Measurements from ENCODE around the gene MAN1C1. TPM values are rescaled to one million over a fixed set of nuclear protein-coding genes. Genes with fewer than 3 reads are reported as not detected.
A peak's percentile ranks its signal among the peaks of the same experiment; 100 is the strongest.

The MAN1C1 gene
- total and polyA plus RNA-seq, 9 of the 15 experiments (the other 6 are each of a cell fraction or from before 2014, with no cell fraction given): 0.04 to 0.44 (median 0.10) TPM; not detected in 3

DNA sequence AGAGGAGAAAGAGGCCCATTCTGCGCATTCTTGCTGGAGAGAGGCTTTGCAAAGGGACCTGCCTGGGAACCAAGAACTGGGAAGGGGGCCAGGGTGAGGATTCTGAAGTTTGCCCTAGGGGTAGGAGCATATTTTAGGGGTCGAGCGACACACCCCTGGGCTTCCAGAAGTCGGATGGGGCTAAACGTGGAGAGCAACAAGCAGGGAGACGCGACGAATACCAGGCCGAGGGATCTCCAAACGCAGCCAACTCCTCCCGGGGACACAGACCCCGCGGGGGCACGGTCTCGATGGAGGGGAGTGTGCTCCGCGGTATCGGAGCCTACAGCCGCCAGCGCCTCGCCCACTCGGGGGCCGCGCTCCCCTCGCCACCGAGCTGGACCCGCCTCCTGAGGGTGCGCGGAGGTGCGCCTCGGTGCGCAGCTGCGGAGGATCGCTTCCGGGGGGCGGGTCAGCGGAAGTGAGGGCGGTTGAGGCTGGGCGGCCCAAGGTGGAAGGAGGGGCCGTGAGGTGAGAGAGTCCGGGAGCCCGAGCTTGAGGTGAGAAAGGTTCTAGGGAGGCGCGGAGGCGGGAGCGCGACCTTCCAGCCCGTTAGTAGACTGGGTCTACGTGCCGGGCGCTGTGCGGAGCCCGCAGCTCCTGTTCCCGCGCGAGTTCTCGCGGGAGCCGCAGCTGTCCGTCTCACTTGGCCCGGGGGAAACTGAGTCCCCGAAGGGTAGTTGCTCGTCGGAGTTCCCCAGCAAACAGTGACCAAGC is 203.1 kb downstream of the MAN1C1 start, which contains the start of gene MTFR1L (continued):
- TF ChIP-seq ZNF175 (CRISPR knock-in tag; IDR thresholded peaks at IDR 0.05; ENCODE audit: low read depth) (no peak), POLR3A (IDR thresholded peaks at IDR 0.05; ENCODE audit: borderline replicate concordance, extremely low read depth, insufficient read depth, insufficient read length) (no peak), HDAC1 (IDR thresholded peaks at IDR 0.05) (peak in 1 of 2 experiments; percentile 84; a peak in 2 of 4 replicates), ZNF24 (IDR thresholded peaks at IDR 0.05) (no peak), MEIS2 (IDR thresholded peaks at IDR 0.05; ENCODE audit: partially characterized antibody) (peak; percentile 75), ZNF507 (tag; conservative IDR thresholded peaks at IDR 0.05) (no peak), ETV6 (IDR thresholded peaks at IDR 0.05; ENCODE audit: borderline replicate concordance in 1 of 2, low read depth in 2 of 2, low read length in 1 of 2) (no peak), ETV6 (CRISPR knock-in tag; IDR thresholded peaks at IDR 0.05; ENCODE audit: borderline replicate concordance) (no peak; the same call in 1 of the 2 replicates), ZNF830 (CRISPR knock-in tag; IDR thresholded peaks at IDR 0.05) (no peak), MAFG (tag; conservative IDR thresholded peaks at IDR 0.05) (no peak), PHTF2 (CRISPR knock-in tag; IDR thresholded peaks at IDR 0.05) (no peak), ZNF431 (CRISPR knock-in tag; IDR thresholded peaks at IDR 0.05) (no peak), ZNF354B (CRISPR knock-in tag; IDR thresholded peaks at IDR 0.05) (no peak), TCFL5 (CRISPR knock-in tag; conservative IDR thresholded peaks at IDR 0.05) (no peak), CBX1 (IDR thresholded peaks at IDR 0.05; ENCODE audit: low read depth) (no peak)
- TF ChIP-seq, protein P1, sequence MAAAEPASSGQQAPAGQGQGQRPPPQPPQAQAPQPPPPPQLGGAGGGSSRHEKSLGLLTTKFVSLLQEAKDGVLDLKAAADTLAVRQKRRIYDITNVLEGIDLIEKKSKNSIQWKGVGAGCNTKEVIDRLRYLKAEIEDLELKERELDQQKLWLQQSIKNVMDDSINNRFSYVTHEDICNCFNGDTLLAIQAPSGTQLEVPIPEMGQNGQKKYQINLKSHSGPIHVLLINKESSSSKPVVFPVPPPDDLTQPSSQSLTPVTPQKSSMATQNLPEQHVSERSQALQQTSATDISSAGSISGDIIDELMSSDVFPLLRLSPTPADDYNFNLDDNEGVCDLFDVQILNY (CRISPR knock-in tag; IDR thresholded peaks at IDR 0.05): no peak
- TF ChIP-seq, protein P2, sequence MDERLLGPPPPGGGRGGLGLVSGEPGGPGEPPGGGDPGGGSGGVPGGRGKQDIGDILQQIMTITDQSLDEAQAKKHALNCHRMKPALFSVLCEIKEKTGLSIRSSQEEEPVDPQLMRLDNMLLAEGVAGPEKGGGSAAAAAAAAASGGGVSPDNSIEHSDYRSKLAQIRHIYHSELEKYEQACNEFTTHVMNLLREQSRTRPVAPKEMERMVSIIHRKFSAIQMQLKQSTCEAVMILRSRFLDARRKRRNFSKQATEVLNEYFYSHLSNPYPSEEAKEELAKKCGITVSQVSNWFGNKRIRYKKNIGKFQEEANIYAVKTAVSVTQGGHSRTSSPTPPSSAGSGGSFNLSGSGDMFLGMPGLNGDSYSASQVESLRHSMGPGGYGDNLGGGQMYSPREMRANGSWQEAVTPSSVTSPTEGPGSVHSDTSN (CRISPR knock-in tag; IDR thresholded peaks at IDR 0.05; ENCODE audit: low read depth): no peak
- TF ChIP-seq, protein P2 (tag; conservative IDR thresholded peaks at IDR 0.05; ENCODE audit: low read depth): peak; percentile 46; the same call in 1 of the 2 replicates
- TF ChIP-seq, protein P3, sequence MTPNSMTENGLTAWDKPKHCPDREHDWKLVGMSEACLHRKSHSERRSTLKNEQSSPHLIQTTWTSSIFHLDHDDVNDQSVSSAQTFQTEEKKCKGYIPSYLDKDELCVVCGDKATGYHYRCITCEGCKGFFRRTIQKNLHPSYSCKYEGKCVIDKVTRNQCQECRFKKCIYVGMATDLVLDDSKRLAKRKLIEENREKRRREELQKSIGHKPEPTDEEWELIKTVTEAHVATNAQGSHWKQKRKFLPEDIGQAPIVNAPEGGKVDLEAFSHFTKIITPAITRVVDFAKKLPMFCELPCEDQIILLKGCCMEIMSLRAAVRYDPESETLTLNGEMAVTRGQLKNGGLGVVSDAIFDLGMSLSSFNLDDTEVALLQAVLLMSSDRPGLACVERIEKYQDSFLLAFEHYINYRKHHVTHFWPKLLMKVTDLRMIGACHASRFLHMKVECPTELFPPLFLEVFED (CRISPR knock-in tag; conservative IDR thresholded peaks at IDR 0.05): no peak
- TF ChIP-seq, protein P4, sequence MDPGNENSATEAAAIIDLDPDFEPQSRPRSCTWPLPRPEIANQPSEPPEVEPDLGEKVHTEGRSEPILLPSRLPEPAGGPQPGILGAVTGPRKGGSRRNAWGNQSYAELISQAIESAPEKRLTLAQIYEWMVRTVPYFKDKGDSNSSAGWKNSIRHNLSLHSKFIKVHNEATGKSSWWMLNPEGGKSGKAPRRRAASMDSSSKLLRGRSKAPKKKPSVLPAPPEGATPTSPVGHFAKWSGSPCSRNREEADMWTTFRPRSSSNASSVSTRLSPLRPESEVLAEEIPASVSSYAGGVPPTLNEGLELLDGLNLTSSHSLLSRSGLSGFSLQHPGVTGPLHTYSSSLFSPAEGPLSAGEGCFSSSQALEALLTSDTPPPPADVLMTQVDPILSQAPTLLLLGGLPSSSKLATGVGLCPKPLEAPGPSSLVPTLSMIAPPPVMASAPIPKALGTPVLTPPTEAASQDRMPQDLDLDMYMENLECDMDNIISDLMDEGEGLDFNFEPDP (CRISPR knock-in tag; IDR thresholded peaks at IDR 0.05): no peak
- TF ChIP-seq, protein P5, sequence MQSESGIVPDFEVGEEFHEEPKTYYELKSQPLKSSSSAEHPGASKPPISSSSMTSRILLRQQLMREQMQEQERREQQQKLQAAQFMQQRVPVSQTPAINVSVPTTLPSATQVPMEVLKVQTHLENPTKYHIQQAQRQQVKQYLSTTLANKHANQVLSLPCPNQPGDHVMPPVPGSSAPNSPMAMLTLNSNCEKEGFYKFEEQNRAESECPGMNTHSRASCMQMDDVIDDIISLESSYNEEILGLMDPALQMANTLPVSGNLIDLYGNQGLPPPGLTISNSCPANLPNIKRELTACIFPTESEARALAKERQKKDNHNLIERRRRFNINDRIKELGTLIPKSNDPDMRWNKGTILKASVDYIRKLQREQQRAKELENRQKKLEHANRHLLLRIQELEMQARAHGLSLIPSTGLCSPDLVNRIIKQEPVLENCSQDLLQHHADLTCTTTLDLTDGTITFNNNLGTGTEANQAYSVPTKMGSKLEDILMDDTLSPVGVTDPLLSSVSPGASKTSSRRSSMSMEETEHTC (IDR thresholded peaks at IDR 0.05): no peak
